Measurements from ENCODE around the gene ENOX1. TPM values are rescaled to one million over a fixed set of nuclear protein-coding genes. Genes with fewer than 3 reads are reported as not detected.

The ENOX1 gene
- total and polyA plus RNA-seq, 2 of the 13 experiments (the other 11 are each of a cell fraction or from before 2014, with no cell fraction given) = not detected

DNA sequence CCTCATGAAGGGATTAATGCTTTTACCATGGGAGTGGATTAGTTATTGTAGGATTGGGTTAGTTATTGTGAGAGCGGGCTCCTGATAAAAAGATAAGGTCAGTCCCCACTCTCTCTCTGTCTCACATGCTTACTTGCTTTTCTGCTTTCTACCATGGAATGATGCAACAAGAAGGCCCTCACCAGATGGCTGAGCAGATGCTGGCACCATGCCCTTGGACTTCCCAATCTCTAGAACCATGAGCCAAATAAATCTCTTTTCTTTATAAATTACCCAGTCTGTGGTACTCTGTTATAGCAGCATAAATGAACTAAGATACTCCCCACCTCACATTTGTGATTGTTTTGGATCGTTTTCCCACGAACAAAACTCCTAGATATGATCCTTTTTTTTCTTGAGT, 409.6 kb downstream of the ENOX1 start:
- no peaks in the 10 kb centered on the region for H4K20me1 ChIP-seq (ENCODE audit: insufficient read depth, low read length)
- no peaks in the 10 kb centered on the region for H3K9me3 ChIP-seq (ENCODE audit: low read length)
- BruUV-seq (replicated peaks) = no TSS peak
- H3K4me2 ChIP-seq (ENCODE audit: low read depth, low read length) = no peak overlapping the region
- TF ChIP-seq, protein P1, sequence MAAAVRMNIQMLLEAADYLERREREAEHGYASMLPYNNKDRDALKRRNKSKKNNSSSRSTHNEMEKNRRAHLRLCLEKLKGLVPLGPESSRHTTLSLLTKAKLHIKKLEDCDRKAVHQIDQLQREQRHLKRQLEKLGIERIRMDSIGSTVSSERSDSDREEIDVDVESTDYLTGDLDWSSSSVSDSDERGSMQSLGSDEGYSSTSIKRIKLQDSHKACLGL (CRISPR knock-in tag; IDR thresholded peaks at IDR 0.05) = no peak
- TF ChIP-seq, protein P2, sequence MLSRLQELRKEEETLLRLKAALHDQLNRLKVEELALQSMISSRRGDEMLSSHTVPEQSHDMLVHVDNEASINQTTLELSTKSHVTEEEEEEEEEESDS (CRISPR knock-in tag; IDR thresholded peaks at IDR 0.05; ENCODE audit: borderline replicate concordance) = no peak
- TF ChIP-seq FOSL1 (CRISPR knock-in tag; IDR thresholded peaks at IDR 0.05; ENCODE audit: borderline replicate concordance) = no peak
- no peak for TF ChIP-seq BCL6 (CRISPR knock-in tag; IDR thresholded peaks at IDR 0.05)
- TF ChIP-seq ZNF839 (CRISPR knock-in tag; IDR thresholded peaks at IDR 0.05; ENCODE audit: borderline replicate concordance) = no peak
- TF ChIP-seq, protein P3, sequence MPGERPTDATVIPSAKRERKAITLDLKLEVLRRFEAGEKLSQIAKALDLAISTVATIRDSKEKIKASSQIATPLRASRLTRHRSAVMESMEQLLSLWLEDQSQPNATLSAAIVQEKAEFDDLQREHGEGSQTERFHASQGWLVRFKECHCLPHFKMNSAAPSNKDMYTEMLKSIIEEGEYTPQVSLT (CRISPR knock-in tag; IDR thresholded peaks at IDR 0.05; ENCODE audit: borderline replicate concordance, low read depth) = no peak
- no peak for TF ChIP-seq ZSCAN22 (CRISPR knock-in tag; IDR thresholded peaks at IDR 0.05)
- TF ChIP-seq, protein P4, sequence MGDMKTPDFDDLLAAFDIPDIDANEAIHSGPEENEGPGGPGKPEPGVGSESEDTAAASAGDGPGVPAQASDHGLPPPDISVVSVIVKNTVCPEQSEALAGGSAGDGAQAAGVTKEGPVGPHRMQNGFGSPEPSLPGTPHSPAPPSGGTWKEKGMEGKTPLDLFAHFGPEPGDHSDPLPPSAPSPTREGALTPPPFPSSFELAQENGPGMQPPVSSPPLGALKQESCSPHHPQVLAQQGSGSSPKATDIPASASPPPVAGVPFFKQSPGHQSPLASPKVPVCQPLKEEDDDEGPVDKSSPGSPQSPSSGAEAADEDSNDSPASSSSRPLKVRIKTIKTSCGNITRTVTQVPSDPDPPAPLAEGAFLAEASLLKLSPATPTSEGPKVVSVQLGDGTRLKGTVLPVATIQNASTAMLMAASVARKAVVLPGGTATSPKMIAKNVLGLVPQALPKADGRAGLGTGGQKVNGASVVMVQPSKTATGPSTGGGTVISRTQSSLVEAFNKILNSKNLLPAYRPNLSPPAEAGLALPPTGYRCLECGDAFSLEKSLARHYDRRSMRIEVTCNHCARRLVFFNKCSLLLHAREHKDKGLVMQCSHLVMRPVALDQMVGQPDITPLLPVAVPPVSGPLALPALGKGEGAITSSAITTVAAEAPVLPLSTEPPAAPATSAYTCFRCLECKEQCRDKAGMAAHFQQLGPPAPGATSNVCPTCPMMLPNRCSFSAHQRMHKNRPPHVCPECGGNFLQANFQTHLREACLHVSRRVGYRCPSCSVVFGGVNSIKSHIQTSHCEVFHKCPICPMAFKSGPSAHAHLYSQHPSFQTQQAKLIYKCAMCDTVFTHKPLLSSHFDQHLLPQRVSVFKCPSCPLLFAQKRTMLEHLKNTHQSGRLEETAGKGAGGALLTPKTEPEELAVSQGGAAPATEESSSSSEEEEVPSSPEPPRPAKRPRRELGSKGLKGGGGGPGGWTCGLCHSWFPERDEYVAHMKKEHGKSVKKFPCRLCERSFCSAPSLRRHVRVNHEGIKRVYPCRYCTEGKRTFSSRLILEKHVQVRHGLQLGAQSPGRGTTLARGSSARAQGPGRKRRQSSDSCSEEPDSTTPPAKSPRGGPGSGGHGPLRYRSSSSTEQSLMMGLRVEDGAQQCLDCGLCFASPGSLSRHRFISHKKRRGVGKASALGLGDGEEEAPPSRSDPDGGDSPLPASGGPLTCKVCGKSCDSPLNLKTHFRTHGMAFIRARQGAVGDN (CRISPR knock-in tag; IDR thresholded peaks at IDR 0.05) = no peak
- TF ChIP-seq, protein P5, sequence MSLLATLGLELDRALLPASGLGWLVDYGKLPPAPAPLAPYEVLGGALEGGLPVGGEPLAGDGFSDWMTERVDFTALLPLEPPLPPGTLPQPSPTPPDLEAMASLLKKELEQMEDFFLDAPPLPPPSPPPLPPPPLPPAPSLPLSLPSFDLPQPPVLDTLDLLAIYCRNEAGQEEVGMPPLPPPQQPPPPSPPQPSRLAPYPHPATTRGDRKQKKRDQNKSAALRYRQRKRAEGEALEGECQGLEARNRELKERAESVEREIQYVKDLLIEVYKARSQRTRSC (CRISPR knock-in tag; IDR thresholded peaks at IDR 0.05; ENCODE audit: low read depth) = no peak
- TF ChIP-seq ONECUT2 (CRISPR knock-in tag; IDR thresholded peaks at IDR 0.05) = no peak
- TF ChIP-seq IKZF4 (CRISPR knock-in tag; IDR thresholded peaks at IDR 0.05; ENCODE audit: borderline replicate concordance, low read depth, not compliant biosample characterization) = no peak
- TF ChIP-seq, protein P6, sequence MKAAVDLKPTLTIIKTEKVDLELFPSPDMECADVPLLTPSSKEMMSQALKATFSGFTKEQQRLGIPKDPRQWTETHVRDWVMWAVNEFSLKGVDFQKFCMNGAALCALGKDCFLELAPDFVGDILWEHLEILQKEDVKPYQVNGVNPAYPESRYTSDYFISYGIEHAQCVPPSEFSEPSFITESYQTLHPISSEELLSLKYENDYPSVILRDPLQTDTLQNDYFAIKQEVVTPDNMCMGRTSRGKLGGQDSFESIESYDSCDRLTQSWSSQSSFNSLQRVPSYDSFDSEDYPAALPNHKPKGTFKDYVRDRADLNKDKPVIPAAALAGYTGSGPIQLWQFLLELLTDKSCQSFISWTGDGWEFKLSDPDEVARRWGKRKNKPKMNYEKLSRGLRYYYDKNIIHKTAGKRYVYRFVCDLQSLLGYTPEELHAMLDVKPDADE (CRISPR knock-in tag; IDR thresholded peaks at IDR 0.05) = no peak
- TF ChIP-seq, protein P7, sequence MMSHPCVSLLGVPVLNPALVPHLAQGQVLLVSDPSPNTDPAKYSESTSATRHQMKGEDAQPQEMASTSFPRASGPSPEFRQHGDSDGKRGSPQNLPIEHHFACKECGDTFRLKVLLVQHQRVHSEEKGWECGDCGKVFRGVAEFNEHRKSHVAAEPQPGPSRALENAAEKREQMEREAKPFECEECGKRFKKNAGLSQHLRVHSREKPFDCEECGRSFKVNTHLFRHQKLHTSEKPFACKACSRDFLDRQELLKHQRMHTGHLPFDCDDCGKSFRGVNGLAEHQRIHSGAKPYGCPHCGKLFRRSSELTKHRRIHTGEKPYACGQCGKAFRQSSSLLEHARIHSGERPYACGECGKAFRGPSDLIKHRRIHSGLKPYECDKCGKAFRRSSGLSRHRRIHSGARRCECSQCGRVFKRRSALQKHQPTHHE (CRISPR knock-in tag; IDR thresholded peaks at IDR 0.05; ENCODE audit: borderline replicate concordance) = no peak
- TF ChIP-seq MEIS2 (CRISPR knock-in tag; IDR thresholded peaks at IDR 0.05) = no peak
- TF ChIP-seq NCOA5 (CRISPR knock-in tag; IDR thresholded peaks at IDR 0.05) = no peak
- no peak for TF ChIP-seq ZNF558 (CRISPR knock-in tag; IDR thresholded peaks at IDR 0.05; ENCODE audit: borderline replicate concordance)
- no peak for TF ChIP-seq KDM4B (CRISPR knock-in tag; IDR thresholded peaks at IDR 0.05)
- H3K27ac ChIP-seq (ENCODE audit: extremely low read length, insufficient read depth, low read length) = no peak overlapping the region
- no peak for DNase-seq (ENCODE audit: low spot score)
- ChIA-PET CTCF (ENCODE audit: low intra/inter-chr PET ratio, low total read pairs) (no interaction called here), POLR2A (no interaction called here)
- intact Hi-C loops (cut with micrococcal nuclease; ENCODE audit: unreplicated experiment) (no loop called here), in situ Hi-C loops (cut with HindIII; ENCODE audit: extremely low pct_ligation_motif_present, low pct_unique_long_range_greater_than_20kb) (no loop called here)
- H3K9ac ChIP-seq (ENCODE audit: insufficient read depth, low read depth, low read length) = no peak overlapping the region
- no peak overlapping the region for H2AFZ ChIP-seq (ENCODE audit: low read length)
- FAIRE-seq = no peak
- no peaks in the 10 kb centered on the region for H3K4me1 ChIP-seq (ENCODE audit: insufficient read depth, low read length)
- no peaks in the 10 kb centered on the region for H3K36me3 ChIP-seq (replicated peaks in 1 of 2; ENCODE audit: control insufficient read depth in 1 of 2, insufficient read depth in 2 of 2, low read length in 2 of 2)
- H3K27me3 ChIP-seq (ENCODE audit: control insufficient read depth in 1 of 2, insufficient read depth in 2 of 2, low read length in 2 of 2) = no peaks in the 10 kb centered on the region
- 0% methylated on average over 3 of the region's 3 CpGs for WGBS (ENCODE audit: low lambda C conversion rate)
- no peak for ATAC-seq
- H3K4me3 ChIP-seq (replicated peaks in 1 of 3; ENCODE audit: insufficient read depth in 1 of 3, low read depth in 2 of 3, low read length in 3 of 3) = no peak overlapping the region
- H3K79me2 ChIP-seq (ENCODE audit: insufficient read depth, low read length) = no peaks in the 10 kb centered on the region

Measured in HepG2 (cell line).